Liver (tissue), 9 donors: ENCODE results near the gene SPTBN2. TPM values are rescaled to one million over a fixed set of nuclear protein-coding genes. Genes with fewer than 3 reads are reported as not detected.

Source experiments
- DNase-seq: peaks from one replicate; pipeline ENCODE4 v3.0.0-alpha.2; 2017; ENCODE audit warnings: low spot score
- H3K27ac ChIP-seq, 2 donors: one replicate each; pipeline ENCODE4 v1.7.0; 2013; ENCODE audit warnings: inconsistent platforms in 2 of 2, low read length in 2 of 2, control low read depth in 1 of 2, low read depth in 1 of 2, mild to moderate bottlenecking in 1 of 2
- H3K27me3 ChIP-seq, 4 donors: one replicate each; pipeline versions ENCODE4 v1.6.1 to v1.7.0; 2013; ENCODE audit warnings: low read length in 3 of 4, inconsistent platforms in 1 of 4, mild to moderate bottlenecking in 1 of 4, moderate library complexity in 1 of 4; ENCODE audit not compliant: control insufficient read depth in 4 of 4, insufficient read depth in 4 of 4
- H3K36me3 ChIP-seq, 4 donors: one replicate each; pipeline versions ENCODE4 v1.6.1 to v1.7.0; 2013; ENCODE audit warnings: low read length in 3 of 4, mild to moderate bottlenecking in 3 of 4, low read depth in 1 of 4, moderate library complexity in 1 of 4; ENCODE audit not compliant: control insufficient read depth in 4 of 4, insufficient read depth in 3 of 4
- H3K4me1 ChIP-seq, 4 donors: one replicate each; pipeline versions ENCODE4 v1.6.1 to v1.7.0; 2013; ENCODE audit warnings: low read length in 3 of 4, mild to moderate bottlenecking in 3 of 4, moderate library complexity in 1 of 4; ENCODE audit not compliant: control insufficient read depth in 4 of 4, insufficient read depth in 4 of 4
- H3K4me3 ChIP-seq, 3 donors: one replicate each; pipeline versions ENCODE4 v1.6.1 to v1.7.0; 2013; ENCODE audit warnings: low read length in 3 of 3, control low read depth in 1 of 3, low read depth in 1 of 3, mild to moderate bottlenecking in 1 of 3
- H3K9ac ChIP-seq, 2 donors: one replicate each; pipeline ENCODE4 v1.7.0; 2013; ENCODE audit warnings: low read length in 2 of 2, mild to moderate bottlenecking in 2 of 2, moderate library complexity in 2 of 2, control low read depth in 1 of 2, low read depth in 1 of 2
- H3K9me3 ChIP-seq, 4 donors: one replicate each; pipeline versions ENCODE4 v1.6.1 to v1.7.0; 2013; ENCODE audit warnings: low read length in 3 of 4; ENCODE audit not compliant: control insufficient read depth in 4 of 4
- ATF3 ChIP-seq: IDR thresholded peaks from 2 replicates; pipeline ENCODE4 v1.6.1; 2016; ENCODE audit warnings: antibody characterized with exemption
- EGR1 ChIP-seq, 2 donors: IDR thresholded peaks; 2 replicates each; pipeline ENCODE4 v1.6.1; 2016 to 2018; ENCODE audit warnings: antibody characterized with exemption in 2 of 2, low read depth in 2 of 2
- FOXA2 ChIP-seq: IDR thresholded peaks from 2 replicates; pipeline ENCODE4 v1.6.1; 2016; ENCODE audit warnings: antibody characterized with exemption
- GABPA ChIP-seq, 2 donors: IDR thresholded peaks in 1 of 2; conservative IDR thresholded peaks in 1 of 2; 2 replicates each; pipeline ENCODE4 v1.6.1; 2016; ENCODE audit warnings: antibody characterized with exemption in 2 of 2, mild to moderate bottlenecking in 1 of 2, moderate library complexity in 1 of 2
- HNF4G ChIP-seq: IDR thresholded peaks from 2 replicates; pipeline ENCODE4 v1.6.1; 2016; ENCODE audit warnings: antibody characterized with exemption
- JUND ChIP-seq, 2 donors: IDR thresholded peaks; 2 replicates each; pipeline ENCODE4 v1.6.1; 2016; ENCODE audit warnings: antibody characterized with exemption in 2 of 2
- MAX ChIP-seq: IDR thresholded peaks from 2 replicates; pipeline ENCODE4 v1.6.1; 2016; ENCODE audit warnings: antibody characterized with exemption
- NR2F2 ChIP-seq: IDR thresholded peaks from 2 replicates; pipeline ENCODE4 v1.6.1; 2016; ENCODE audit warnings: antibody characterized with exemption
- RXRA ChIP-seq, 2 donors: IDR thresholded peaks; 2 replicates each; pipeline ENCODE4 v1.6.1; 2017 to 2018; ENCODE audit warnings: antibody characterized with exemption in 2 of 2, mild to moderate bottlenecking in 1 of 2
- SP1 ChIP-seq: IDR thresholded peaks from 2 replicates; pipeline ENCODE4 v1.6.1; 2018; ENCODE audit warnings: antibody characterized with exemption, mild to moderate bottlenecking
- TAF1 ChIP-seq: conservative IDR thresholded peaks from 2 replicates; pipeline ENCODE4 v1.6.1; 2016; ENCODE audit warnings: antibody characterized with exemption, mild to moderate bottlenecking
- ZBTB33 ChIP-seq: IDR thresholded peaks from 2 replicates; pipeline ENCODE4 v1.6.1; 2016; ENCODE audit warnings: antibody characterized with exemption
- WGBS: extraction: QIAGEN DNeasy Blood & Tissue Kit; methylation state at CpG from one replicate; pipeline ENCODE4 v1.1.7; 2013; 5-methylcytosine and 5-hydroxymethylcytosine counted together
- polyA plus RNA-seq, 2 donors: library from polyadenylated mRNA; stranded (reverse) in 1 of 2; unstranded in 1 of 2; fragments of 200-250 nt in 1 of 2; fragments of >200 nt in 1 of 2; fragmentation: Nextera tagmentation in 1 of 2; extraction: Ambion mirVana in 1 of 2; gene quantifications; one replicate each; pipeline versions ENCODE4 v1.2.1 to v1.2.3, GENCODE V29; 2013 to 2015
- total RNA-seq, 2 donors: library from RNA; depleted of rRNA; stranded (reverse); fragments of >200 nt; gene quantifications; one replicate each; pipeline ENCODE4 v1.2.3, GENCODE V29; 2014
- donor health status: healthy.
- donor health status: healthy.
- donor health status: healthy.
- donor health status: healthy.
- donor health status: healthy.

The SPTBN2 gene
- total and polyA plus RNA-seq, 4 donors, result 9.6 to 103 (median 22.6) TPM

- WGBS, result 96% methylated on average over 2 of the region's 2 CpGs
Observed at GRCh38 chr11:66651016-66651415, 78.0 kb downstream of the SPTBN2 start.

GRCh38 chr11:66649903-66650302 lies 79.1 kb downstream of the SPTBN2 start:
- H3K27me3 ChIP-seq, result no peaks in the 10 kb centered on the region
- WGBS, result 96% methylated on average over 5 of the region's 5 CpGs
- H3K27ac ChIP-seq, result no peak overlapping the region
- no peaks in the 10 kb centered on the region for H3K9me3 ChIP-seq
- H3K4me1 ChIP-seq, result peaks cover 0 to 7% (median 4%) of the 10 kb centered on the region in 4 donors
- H3K36me3 ChIP-seq, result peaks cover 11 to 46% (median 34%) of the 10 kb centered on the region in 4 donors
- H3K9ac ChIP-seq, result no peak overlapping the region
- TF ChIP-seq JUND (IDR thresholded peaks at IDR 0.05) (no peak), FOXA2 (no peak), GABPA (IDR thresholded peaks at IDR 0.05 in 1 of 2, conservative IDR thresholded peaks at IDR 0.05 in 1 of 2) (no peak), EGR1 (IDR thresholded peaks at IDR 0.05; ENCODE audit: low read depth in 2 of 2) (no peak), NR2F2 (no peak)
- no peak for DNase-seq
- H3K4me3 ChIP-seq, result no peak overlapping the region

More at GRCh38 chr11:66651016-66651415, 78.0 kb downstream of the SPTBN2 start:
- Histone ChIP-seq H3K9me3 (no peaks in the 10 kb centered on the region), H3K27ac (no peak overlapping the region), H3K4me3 (no peak overlapping the region), H3K9ac (no peak overlapping the region), H3K4me1 (no peaks in the 10 kb centered on the region), H3K36me3 (peaks cover 5 to 35% (median 23%) of the 10 kb centered on the region in 4 donors), H3K27me3 (no peaks in the 10 kb centered on the region)
- no peak for TF ChIP-seq SP1
- TF ChIP-seq ZBTB33, result no peak
- no peak for TF ChIP-seq MAX
- TF ChIP-seq TAF1, result no peak
- TF ChIP-seq HNF4G, result no peak
- no peak for TF ChIP-seq RXRA (IDR thresholded peaks at IDR 0.05)
- DNase-seq, result no peak

- no peaks in the 10 kb centered on the region for H3K9me3 ChIP-seq
- H3K27me3 ChIP-seq, result no peaks in the 10 kb centered on the region
- DNase-seq, result no peak
- no peak for TF ChIP-seq HNF4G
- no peak for TF ChIP-seq ATF3
- 85% methylated on average over 4 of the region's 4 CpGs for WGBS
- H3K4me1 ChIP-seq, result peaks cover 6 to 34% (median 20%) of the 10 kb centered on the region in 4 donors
- H3K36me3 ChIP-seq, result peaks cover 17 to 71% (median 49%) of the 10 kb centered on the region in 4 donors
- no peak overlapping the region for H3K4me3 ChIP-seq
- H3K27ac ChIP-seq, result no peak overlapping the region
- no peak overlapping the region for H3K9ac ChIP-seq
Observed at GRCh38 chr11:66646828-66647227, 82.2 kb downstream of the SPTBN2 start.
